ENCODE data around the gene CES2. TPM values are rescaled to one million over a fixed set of nuclear protein-coding genes. Genes with fewer than 3 reads are reported as not detected.

CES2 gene
- total and polyA plus RNA-seq, 2 of the 8 experiments (the other 6 are each of a cell fraction or from before 2014, with no cell fraction given): 8.6 to 14.7 TPM

GRCh38 chr16:66911801-66912200 is 23.5 kb upstream of the CES2 start:
- no peak overlapping the region for H2BK120ac ChIP-seq (replicated peaks; ENCODE audit: low read depth, low read length)
- H3K27me3 ChIP-seq (replicated peaks in 1 of 4; ENCODE audit: control insufficient read depth in 3 of 4, extremely low read depth in 1 of 4, insufficient read depth in 3 of 4, low read length in 3 of 4): no peaks in the 10 kb centered on the region; a peak in 3 of 7 replicates
- H2AFZ ChIP-seq (ENCODE audit: low read length): no peak overlapping the region
- 81% methylated on average over 8 of the region's 8 CpGs; no CpG with 5 or more reads in 1 of the 2 experiments for WGBS, 2 experiments (ENCODE audit: extremely low coverage in 1 of 2, insufficient coverage in 1 of 2, insufficient read length in 1 of 2, insufficient replicate concordance in 2 of 2, low coverage in 1 of 2, low lambda C conversion rate in 2 of 2, missing lambda C conversion rate in 1 of 2)
- no peaks in the 10 kb centered on the region for H3K9me3 ChIP-seq (ENCODE audit: insufficient read depth in 2 of 2, low read depth in 1 of 2, low read length in 1 of 2)
- no peaks in the 10 kb centered on the region for H3K36me3 ChIP-seq (ENCODE audit: control insufficient read depth in 2 of 4, insufficient read depth in 4 of 4, low read length in 3 of 4)
- H2BK12ac ChIP-seq (ENCODE audit: low read depth, low read length): no peak overlapping the region
- H3K23ac ChIP-seq (ENCODE audit: insufficient read length): no peak overlapping the region
- H3K79me2 ChIP-seq (ENCODE audit: control insufficient read depth in 1 of 2, insufficient read depth in 2 of 2, low read length in 2 of 2): no peaks in the 10 kb centered on the region
- DNase-seq (ENCODE audit: low read depth in 1 of 2, low spot score in 2 of 2) (no peak), FAIRE-seq (no peak)
- H3K27ac ChIP-seq (ENCODE audit: low read depth, low read length): no peak overlapping the region
- no peak overlapping the region for H3K56ac ChIP-seq (replicated peaks; ENCODE audit: insufficient read length, low read depth, low read length)
- H3K4me1 ChIP-seq (replicated peaks in 1 of 4; ENCODE audit: control insufficient read depth in 3 of 4, insufficient read depth in 4 of 4, low read length in 3 of 4): peaks cover 0 to 3% (median 0%) of the 10 kb centered on the region in 4 experiments; a peak in 1 of 7 replicates
- no peak overlapping the region for H2BK5ac ChIP-seq (ENCODE audit: low read depth, low read length)
- H3K23me2 ChIP-seq (ENCODE audit: low read depth, low read length): peaks cover 3% of the 10 kb centered on the region; the same call in 1 of the 2 replicates
- ChIA-PET POLR2A (ENCODE audit: partially characterized antibody) (interaction anchor here (1.7 kb wide), 1 partner anchor 13 kb away, joined by 5 read pairs; no protein-coding TSS in a partner anchor), CTCF (ENCODE audit: partially characterized antibody) (interaction anchor here (1.0 to 42.0 kb wide), 5 partner anchors 4 to 189 kb away, joined by 4 to 1009 read pairs (median 13); partner anchors contain the start of genes CDH16, PDP2 and RRAD)
- no peak overlapping the region for H4K5ac ChIP-seq (ENCODE audit: insufficient read length, low read depth, low read length)
- no peak overlapping the region for H4K8ac ChIP-seq (ENCODE audit: extremely low read depth, insufficient read depth, low read length)
- no peak overlapping the region for H4K91ac ChIP-seq (replicated peaks; ENCODE audit: insufficient read length, low read length)
- H2AK5ac ChIP-seq (ENCODE audit: low read depth, low read length): no peak overlapping the region
- H2BK15ac ChIP-seq (ENCODE audit: low read length): no peak overlapping the region
- no peak overlapping the region for H2BK20ac ChIP-seq (ENCODE audit: low read length)
- no peak overlapping the region for H3K4me3 ChIP-seq (ENCODE audit: extremely low read depth in 1 of 4, insufficient read depth in 2 of 4, low read depth in 3 of 4, low read length in 4 of 4)
- H3K4ac ChIP-seq (replicated peaks; ENCODE audit: insufficient read length, low read depth, low read length): no peak overlapping the region
- no peak overlapping the region for H3K18ac ChIP-seq (ENCODE audit: extremely low read depth, low read length)
- no peaks in the 10 kb centered on the region for H3K79me1 ChIP-seq (ENCODE audit: low read depth, low read length)
- peaks cover 0 to 4% of the 10 kb centered on the region in 2 experiments for H4K20me1 ChIP-seq (replicated peaks in 1 of 2; ENCODE audit: control insufficient read depth in 1 of 2, insufficient read depth in 2 of 2, low read length in 2 of 2)
- H3K9ac ChIP-seq (replicated peaks in 1 of 4; ENCODE audit: extremely low read depth in 1 of 4, low read depth in 3 of 4, low read length in 3 of 4): no peak overlapping the region
- H3K4me2 ChIP-seq (ENCODE audit: insufficient read depth in 1 of 2, low read depth in 2 of 2, low read length in 2 of 2): no peak overlapping the region
- TF ChIP-seq NANOG (IDR thresholded peaks at IDR 0.05; ENCODE audit: insufficient read depth, low read depth, low read length, poor library complexity, severe bottlenecking) (no peak), HDAC2 (IDR thresholded peaks at IDR 0.05; ENCODE audit: borderline replicate concordance in 1 of 2, low read depth in 2 of 2, low read length in 2 of 2) (no peak), RNF2 (IDR thresholded peaks at IDR 0.05; ENCODE audit: borderline replicate concordance, low read depth, low read length, missing control alignments, poor library complexity, severe bottlenecking) (no peak), MAFK (IDR thresholded peaks at IDR 0.05; ENCODE audit: low read depth, low read length) (no peak), CBX5 (IDR thresholded peaks at IDR 0.05; ENCODE audit: low read depth, low read length) (no peak), BACH1 (IDR thresholded peaks at IDR 0.05; ENCODE audit: low read length) (no peak)
- TF ChIP-seq, protein P1, sequence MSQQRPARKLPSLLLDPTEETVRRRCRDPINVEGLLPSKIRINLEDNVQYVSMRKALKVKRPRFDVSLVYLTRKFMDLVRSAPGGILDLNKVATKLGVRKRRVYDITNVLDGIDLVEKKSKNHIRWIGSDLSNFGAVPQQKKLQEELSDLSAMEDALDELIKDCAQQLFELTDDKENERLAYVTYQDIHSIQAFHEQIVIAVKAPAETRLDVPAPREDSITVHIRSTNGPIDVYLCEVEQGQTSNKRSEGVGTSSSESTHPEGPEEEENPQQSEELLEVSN (IDR thresholded peaks at IDR 0.05): no peak
- H3K14ac ChIP-seq (ENCODE audit: insufficient read length): no peak overlapping the region

Data from H1 (cell line).